ENCODE results near the gene PMF1.

The PMF1 gene

DNA sequence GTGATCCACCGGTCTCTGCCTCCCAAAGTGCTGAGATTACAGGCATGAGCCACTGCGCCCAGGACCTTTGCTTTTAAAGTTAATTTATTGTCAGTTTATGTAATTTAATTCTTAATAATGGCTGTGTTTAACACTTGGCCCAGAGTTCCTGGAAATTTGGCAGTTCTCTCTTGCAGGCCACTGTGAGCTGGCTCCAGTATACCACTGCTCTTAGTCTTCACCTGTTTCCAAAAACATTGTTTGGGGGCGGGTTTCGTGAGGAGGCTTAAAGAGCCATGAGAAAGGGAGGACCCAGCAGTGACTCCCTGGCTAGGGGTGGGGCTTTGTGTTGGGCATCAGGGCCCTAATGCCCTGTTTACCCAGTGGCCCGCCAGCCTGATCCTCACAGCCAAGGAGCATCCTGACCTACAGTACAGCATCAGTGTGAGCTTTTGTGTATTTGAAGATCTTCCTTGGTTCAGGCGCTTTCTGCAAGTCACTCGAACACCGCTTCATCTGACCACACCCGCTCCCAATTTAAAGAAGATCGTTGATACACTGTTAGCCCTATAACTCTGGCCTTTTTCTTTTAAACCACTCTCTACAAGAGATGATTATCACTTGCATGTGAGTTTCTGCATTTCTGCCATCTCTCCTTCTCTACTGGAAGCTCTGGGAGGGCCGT, 17.1 kb downstream of the PMF1 start:
- Histone ChIP-seq H3K4me3 (replicated peaks; ENCODE audit: low read depth, low read length) (no peak overlapping the region), H3K27me3 (replicated peaks; ENCODE audit: control insufficient read depth, insufficient read depth, low read length) (no peaks in the 10 kb centered on the region), H3K36me3 (ENCODE audit: control insufficient read depth, insufficient read depth, low read length) (peaks cover 12% of the 10 kb centered on the region)
- TF ChIP-seq, protein P1, sequence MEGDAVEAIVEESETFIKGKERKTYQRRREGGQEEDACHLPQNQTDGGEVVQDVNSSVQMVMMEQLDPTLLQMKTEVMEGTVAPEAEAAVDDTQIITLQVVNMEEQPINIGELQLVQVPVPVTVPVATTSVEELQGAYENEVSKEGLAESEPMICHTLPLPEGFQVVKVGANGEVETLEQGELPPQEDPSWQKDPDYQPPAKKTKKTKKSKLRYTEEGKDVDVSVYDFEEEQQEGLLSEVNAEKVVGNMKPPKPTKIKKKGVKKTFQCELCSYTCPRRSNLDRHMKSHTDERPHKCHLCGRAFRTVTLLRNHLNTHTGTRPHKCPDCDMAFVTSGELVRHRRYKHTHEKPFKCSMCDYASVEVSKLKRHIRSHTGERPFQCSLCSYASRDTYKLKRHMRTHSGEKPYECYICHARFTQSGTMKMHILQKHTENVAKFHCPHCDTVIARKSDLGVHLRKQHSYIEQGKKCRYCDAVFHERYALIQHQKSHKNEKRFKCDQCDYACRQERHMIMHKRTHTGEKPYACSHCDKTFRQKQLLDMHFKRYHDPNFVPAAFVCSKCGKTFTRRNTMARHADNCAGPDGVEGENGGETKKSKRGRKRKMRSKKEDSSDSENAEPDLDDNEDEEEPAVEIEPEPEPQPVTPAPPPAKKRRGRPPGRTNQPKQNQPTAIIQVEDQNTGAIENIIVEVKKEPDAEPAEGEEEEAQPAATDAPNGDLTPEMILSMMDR (IDR thresholded peaks at IDR 0.05; ENCODE audit: insufficient read depth, low read length, poor library complexity, severe bottlenecking): no peak
- DNase-seq (ENCODE audit: extremely low read depth, insufficient read length): no peak

DNA sequence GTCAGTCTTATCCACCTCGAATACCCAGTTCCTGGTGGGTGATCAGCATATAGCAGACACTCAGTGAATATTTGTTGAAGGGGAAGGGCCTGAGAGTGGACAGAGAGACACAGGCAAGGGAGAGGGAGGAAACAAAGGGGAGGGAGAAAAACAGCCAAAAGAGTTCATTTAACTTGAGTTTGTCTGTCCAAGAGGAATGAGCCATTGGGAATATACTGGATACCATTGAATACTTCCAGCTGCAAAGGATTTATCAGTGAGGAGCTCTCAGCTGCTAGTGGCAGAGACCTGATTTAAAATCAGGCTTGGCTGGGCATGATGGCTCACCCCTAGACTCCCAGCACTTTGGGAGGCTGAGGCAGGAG, 17.6 kb downstream of the PMF1 start:
- Histone ChIP-seq H3K36me3 (ENCODE audit: control insufficient read depth, insufficient read depth, low read length) (peaks cover 12% of the 10 kb centered on the region), H3K4me3 (replicated peaks; ENCODE audit: low read depth, low read length) (no peak overlapping the region), H3K27me3 (replicated peaks; ENCODE audit: control insufficient read depth, insufficient read depth, low read length) (no peaks in the 10 kb centered on the region)
- DNase-seq (ENCODE audit: extremely low read depth, insufficient read length): no peak
- TF ChIP-seq, protein P1 (IDR thresholded peaks at IDR 0.05; ENCODE audit: insufficient read depth, low read length, poor library complexity, severe bottlenecking): no peak

DNA sequence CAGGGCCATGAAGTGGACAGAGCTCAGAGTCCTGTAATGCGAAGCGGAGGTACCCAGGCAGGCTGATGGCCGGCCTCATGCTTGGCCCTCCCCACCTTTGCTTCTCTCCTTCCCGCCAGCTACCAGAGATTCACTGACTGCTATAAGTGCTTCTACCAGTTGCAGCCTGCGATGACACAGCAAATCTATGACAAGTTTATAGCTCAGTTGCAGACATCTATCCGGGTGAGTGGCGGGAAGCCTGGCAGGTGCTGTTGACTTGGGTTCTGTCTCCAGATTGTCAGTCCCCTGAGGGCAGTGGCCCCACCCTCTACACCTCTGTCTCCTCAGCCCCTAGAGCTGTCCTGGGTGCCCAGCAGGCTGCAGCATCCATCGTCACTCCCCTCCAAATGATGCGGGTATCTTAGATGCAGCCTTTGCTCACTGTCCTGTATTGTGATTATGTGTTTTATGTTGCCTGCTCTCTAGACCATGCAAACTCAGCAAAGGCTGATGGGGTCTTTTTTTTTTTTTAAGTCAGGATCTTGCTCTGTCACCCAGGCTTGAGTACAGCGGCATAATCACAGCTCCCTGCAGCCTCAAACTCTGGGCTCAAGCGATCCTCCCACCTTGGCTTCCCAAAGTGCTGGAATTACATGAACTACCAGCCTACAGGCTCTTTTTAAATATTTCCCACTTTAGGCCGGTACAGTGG, 19.5 kb downstream of the PMF1 start:
- peaks cover 20% of the 10 kb centered on the region for H3K36me3 ChIP-seq (ENCODE audit: control insufficient read depth, insufficient read depth, low read length)
- no peaks in the 10 kb centered on the region for H3K27me3 ChIP-seq (replicated peaks; ENCODE audit: control insufficient read depth, insufficient read depth, low read length)
- DNase-seq (ENCODE audit: extremely low read depth, insufficient read length): no peak
- no peak overlapping the region for H3K4me3 ChIP-seq (replicated peaks; ENCODE audit: low read depth, low read length)
- TF ChIP-seq, protein P1 (IDR thresholded peaks at IDR 0.05; ENCODE audit: insufficient read depth, low read length, poor library complexity, severe bottlenecking): no peak

DNA sequence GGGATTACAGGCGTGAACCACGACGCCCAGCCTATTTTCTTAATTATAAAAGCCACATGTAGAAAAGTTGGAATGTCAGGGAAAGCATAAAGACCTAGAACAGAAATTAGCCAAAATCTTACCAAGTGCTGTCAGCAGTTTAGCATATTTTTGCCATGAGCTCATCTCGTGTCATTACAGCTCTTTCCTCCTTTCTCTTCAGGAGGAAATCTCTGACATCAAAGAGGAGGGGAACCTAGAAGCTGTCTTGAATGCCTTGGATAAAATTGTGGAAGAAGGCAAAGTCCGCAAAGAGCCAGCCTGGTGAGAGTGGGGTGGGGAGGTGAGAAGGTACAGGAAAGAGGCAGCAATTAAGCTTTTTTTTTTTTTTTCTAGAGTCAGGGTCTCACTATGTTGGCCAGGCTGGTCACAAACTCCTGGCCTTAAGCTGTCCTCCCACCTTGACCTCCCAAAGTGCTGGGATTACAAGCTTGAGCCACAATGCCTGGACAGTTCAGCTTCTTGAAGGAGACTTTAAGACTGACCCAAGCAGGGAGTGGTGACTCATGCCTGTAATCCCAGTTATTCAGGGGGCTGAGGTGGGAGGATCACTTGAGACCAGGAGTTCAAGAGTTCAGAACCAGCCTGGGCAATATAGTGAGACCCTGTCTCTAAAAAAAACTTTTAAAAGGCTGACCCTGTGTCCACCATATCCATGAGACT, 20.8 kb downstream of the PMF1 start:
- no peak for DNase-seq (ENCODE audit: extremely low read depth, insufficient read length)
- peaks cover 23% of the 10 kb centered on the region for H3K36me3 ChIP-seq (ENCODE audit: control insufficient read depth, insufficient read depth, low read length)
- H3K4me3 ChIP-seq (replicated peaks; ENCODE audit: low read depth, low read length): no peak overlapping the region
- TF ChIP-seq, protein P1 (IDR thresholded peaks at IDR 0.05; ENCODE audit: insufficient read depth, low read length, poor library complexity, severe bottlenecking): no peak
- H3K27me3 ChIP-seq (replicated peaks; ENCODE audit: control insufficient read depth, insufficient read depth, low read length): no peaks in the 10 kb centered on the region

DNA sequence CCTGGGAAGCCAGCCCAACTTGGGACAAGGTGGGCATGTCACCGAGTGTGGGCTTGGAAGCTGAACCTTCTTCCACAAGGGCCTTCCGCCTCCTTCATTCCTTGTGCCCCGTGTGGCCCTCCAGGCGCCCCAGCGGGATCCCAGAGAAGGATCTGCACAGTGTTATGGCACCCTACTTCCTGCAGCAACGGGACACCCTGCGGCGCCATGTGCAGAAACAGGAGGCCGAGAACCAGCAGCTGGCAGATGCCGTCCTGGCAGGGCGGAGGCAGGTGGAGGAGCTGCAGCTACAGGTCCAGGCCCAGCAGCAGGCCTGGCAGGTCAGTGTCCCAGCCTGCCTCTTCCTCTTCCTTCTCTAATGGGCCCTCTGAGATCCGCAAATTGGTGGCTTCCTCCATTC, 23.4 kb downstream of the PMF1 start:
- Histone ChIP-seq H3K27me3 (replicated peaks; ENCODE audit: control insufficient read depth, insufficient read depth, low read length) (no peaks in the 10 kb centered on the region), H3K4me3 (replicated peaks; ENCODE audit: low read depth, low read length) (no peak overlapping the region), H3K36me3 (ENCODE audit: control insufficient read depth, insufficient read depth, low read length) (peaks cover 29% of the 10 kb centered on the region)
- DNase-seq (ENCODE audit: extremely low read depth, insufficient read length): no peak
- TF ChIP-seq, protein P1 (IDR thresholded peaks at IDR 0.05; ENCODE audit: insufficient read depth, low read length, poor library complexity, severe bottlenecking): no peak

Measured in GM06990 (cell line).